ENCODE measurements around the gene PNLDC1.

Gene PNLDC1

DNA sequence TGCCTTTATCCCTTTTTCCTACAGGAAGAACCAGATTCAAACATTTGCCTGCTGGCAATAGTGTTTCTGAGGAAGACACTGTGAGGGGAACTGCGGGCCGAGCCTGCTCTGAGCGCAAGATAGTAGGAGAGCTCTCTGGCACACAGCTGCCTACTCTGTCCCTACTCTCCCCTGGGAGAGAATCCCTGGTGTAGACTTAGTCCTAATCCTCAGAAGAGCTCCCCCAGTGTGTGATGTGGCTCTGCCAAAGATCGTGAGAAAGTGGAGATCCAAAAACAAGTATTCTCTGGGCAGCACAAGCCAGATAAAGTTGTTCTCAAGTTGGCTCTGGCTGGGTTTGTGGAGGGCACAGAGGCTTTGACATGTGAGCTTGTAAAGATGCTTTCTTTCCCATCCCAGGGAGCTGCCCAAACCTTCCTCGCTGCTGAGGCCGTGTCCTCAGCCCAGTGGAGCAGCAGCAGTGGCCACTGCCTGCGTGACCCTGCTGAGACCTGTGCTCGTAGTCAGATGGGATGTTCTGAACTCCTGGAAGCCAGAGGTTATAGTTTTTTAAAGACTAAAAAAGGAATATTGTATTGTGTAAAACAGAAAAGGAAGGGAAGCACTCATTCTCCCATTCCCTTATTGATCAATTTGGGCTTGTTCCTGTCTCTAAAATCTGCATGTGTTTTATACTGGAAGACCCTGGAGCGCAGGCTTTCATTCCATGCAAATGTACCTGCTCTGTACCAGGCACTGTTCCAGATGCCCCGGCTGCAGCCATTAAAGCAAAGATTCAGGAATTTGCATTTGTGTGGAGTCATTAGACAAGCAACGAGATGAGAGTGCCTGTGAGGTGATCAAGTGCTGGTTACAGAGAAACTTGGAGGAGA is 30.7 kb downstream of the PNLDC1 start:
- Histone ChIP-seq H3K36me3 (replicated peaks; ENCODE audit: insufficient read depth, low read length) (no peaks in the 10 kb centered on the region), H3K4me2 (ENCODE audit: low read depth, low read length) (no peak overlapping the region), H3F3A (ENCODE audit: insufficient read depth, low read length) (no peaks in the 10 kb centered on the region), H3K9me2 (replicated peaks; ENCODE audit: insufficient read depth, low read length) (no peaks in the 10 kb centered on the region), H3K4me3 (ENCODE audit: low read length) (no peak overlapping the region), H2AFZ (ENCODE audit: low read length) (no peak overlapping the region), H3K9me3 (replicated peaks; ENCODE audit: insufficient read depth, low read length) (no peaks in the 10 kb centered on the region), H3K79me2 (ENCODE audit: low read length) (no peaks in the 10 kb centered on the region), H4K20me1 (ENCODE audit: insufficient read depth, low read length) (no peaks in the 10 kb centered on the region), H3K27ac (ENCODE audit: low read length) (no peak overlapping the region), H3K27me3 (replicated peaks; ENCODE audit: insufficient read depth, low read length) (no peaks in the 10 kb centered on the region), H3K9ac (ENCODE audit: low read length) (no peak overlapping the region), H3K4me1 (ENCODE audit: low read length) (peaks cover 4% of the 10 kb centered on the region; the same call in 1 of the 2 replicates)
- DNase-seq: no peak
- TF ChIP-seq, protein P1, sequence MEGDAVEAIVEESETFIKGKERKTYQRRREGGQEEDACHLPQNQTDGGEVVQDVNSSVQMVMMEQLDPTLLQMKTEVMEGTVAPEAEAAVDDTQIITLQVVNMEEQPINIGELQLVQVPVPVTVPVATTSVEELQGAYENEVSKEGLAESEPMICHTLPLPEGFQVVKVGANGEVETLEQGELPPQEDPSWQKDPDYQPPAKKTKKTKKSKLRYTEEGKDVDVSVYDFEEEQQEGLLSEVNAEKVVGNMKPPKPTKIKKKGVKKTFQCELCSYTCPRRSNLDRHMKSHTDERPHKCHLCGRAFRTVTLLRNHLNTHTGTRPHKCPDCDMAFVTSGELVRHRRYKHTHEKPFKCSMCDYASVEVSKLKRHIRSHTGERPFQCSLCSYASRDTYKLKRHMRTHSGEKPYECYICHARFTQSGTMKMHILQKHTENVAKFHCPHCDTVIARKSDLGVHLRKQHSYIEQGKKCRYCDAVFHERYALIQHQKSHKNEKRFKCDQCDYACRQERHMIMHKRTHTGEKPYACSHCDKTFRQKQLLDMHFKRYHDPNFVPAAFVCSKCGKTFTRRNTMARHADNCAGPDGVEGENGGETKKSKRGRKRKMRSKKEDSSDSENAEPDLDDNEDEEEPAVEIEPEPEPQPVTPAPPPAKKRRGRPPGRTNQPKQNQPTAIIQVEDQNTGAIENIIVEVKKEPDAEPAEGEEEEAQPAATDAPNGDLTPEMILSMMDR (IDR thresholded peaks at IDR 0.05; ENCODE audit: low read length): no peak
- TF ChIP-seq EZH2phosphoT487 (IDR thresholded peaks at IDR 0.05; ENCODE audit: low read length) (no peak), EZH2 (optimal IDR thresholded peaks at IDR 0.05; ENCODE audit: low read depth, low read length) (no peak)

DNA sequence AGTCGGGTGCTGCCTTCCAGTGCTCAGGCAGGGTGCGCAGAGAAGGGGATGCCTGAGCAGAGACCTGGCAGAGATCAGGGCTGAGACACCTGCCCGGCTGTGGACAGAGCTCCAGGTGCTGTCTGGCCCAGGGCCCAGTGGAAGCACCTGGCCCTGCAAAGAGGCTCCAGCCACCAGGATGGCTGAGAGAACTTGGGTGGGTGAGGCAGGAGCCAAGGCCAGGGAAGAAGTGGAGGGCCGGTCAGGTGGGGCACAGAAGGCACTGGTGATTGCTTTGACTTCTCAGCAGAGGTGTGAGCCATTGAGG is 31.2 kb downstream of the PNLDC1 start:
- H3K9me3 ChIP-seq (replicated peaks; ENCODE audit: insufficient read depth, low read length): no peaks in the 10 kb centered on the region
- H2AFZ ChIP-seq (ENCODE audit: low read length): no peak overlapping the region
- no peak overlapping the region for H3K4me2 ChIP-seq (ENCODE audit: low read depth, low read length)
- H4K20me1 ChIP-seq (ENCODE audit: insufficient read depth, low read length): no peaks in the 10 kb centered on the region
- no peaks in the 10 kb centered on the region for H3K36me3 ChIP-seq (replicated peaks; ENCODE audit: insufficient read depth, low read length)
- no peak overlapping the region for H3K27ac ChIP-seq (ENCODE audit: low read length)
- peaks cover 4% of the 10 kb centered on the region; the same call in 1 of the 2 replicates for H3K4me1 ChIP-seq (ENCODE audit: low read length)
- H3K79me2 ChIP-seq (ENCODE audit: low read length): no peaks in the 10 kb centered on the region
- no peak for DNase-seq
- no peaks in the 10 kb centered on the region for H3K9me2 ChIP-seq (replicated peaks; ENCODE audit: insufficient read depth, low read length)
- no peaks in the 10 kb centered on the region for H3K27me3 ChIP-seq (replicated peaks; ENCODE audit: insufficient read depth, low read length)
- TF ChIP-seq, protein P1 (IDR thresholded peaks at IDR 0.05; ENCODE audit: low read length): no peak
- no peak for TF ChIP-seq EZH2 (optimal IDR thresholded peaks at IDR 0.05; ENCODE audit: low read depth, low read length)
- no peak for TF ChIP-seq EZH2phosphoT487 (IDR thresholded peaks at IDR 0.05; ENCODE audit: low read length)
- no peak overlapping the region for H3K9ac ChIP-seq (ENCODE audit: low read length)
- no peak overlapping the region for H3K4me3 ChIP-seq (ENCODE audit: low read length)
- H3F3A ChIP-seq (ENCODE audit: insufficient read depth, low read length): no peaks in the 10 kb centered on the region

DNA sequence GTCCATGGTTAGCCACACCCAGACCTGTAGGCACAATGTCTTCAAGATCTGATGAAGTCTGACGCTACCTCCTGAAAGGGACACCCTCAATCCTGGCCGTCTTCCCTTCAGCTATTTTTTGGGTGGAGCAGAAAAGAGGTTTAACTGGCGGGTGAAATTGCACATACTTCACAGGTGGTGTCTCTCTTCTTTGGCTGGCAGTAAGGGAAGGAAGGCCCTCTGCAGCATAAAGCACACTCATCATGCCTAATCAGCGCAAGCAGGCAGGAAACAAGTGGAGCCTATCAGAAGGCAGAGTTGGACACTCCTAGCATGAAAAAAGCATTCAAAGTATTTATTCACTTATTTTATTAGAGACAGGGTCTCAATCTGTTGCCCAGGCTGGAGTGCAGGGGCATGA is 32.9 kb downstream of the PNLDC1 start:
- Histone ChIP-seq H3K27ac (ENCODE audit: low read length) (no peak overlapping the region), H3K79me2 (ENCODE audit: low read length) (no peaks in the 10 kb centered on the region), H3K4me1 (ENCODE audit: low read length) (peaks cover 4% of the 10 kb centered on the region; the same call in 1 of the 2 replicates), H3F3A (ENCODE audit: insufficient read depth, low read length) (no peaks in the 10 kb centered on the region), H3K9ac (ENCODE audit: low read length) (no peak overlapping the region), H3K9me2 (replicated peaks; ENCODE audit: insufficient read depth, low read length) (no peaks in the 10 kb centered on the region), H3K4me2 (ENCODE audit: low read depth, low read length) (no peak overlapping the region), H2AFZ (ENCODE audit: low read length) (no peak overlapping the region), H3K36me3 (replicated peaks; ENCODE audit: insufficient read depth, low read length) (no peaks in the 10 kb centered on the region), H3K9me3 (replicated peaks; ENCODE audit: insufficient read depth, low read length) (no peaks in the 10 kb centered on the region), H4K20me1 (ENCODE audit: insufficient read depth, low read length) (no peaks in the 10 kb centered on the region), H3K4me3 (ENCODE audit: low read length) (no peak overlapping the region), H3K27me3 (replicated peaks; ENCODE audit: insufficient read depth, low read length) (no peaks in the 10 kb centered on the region)
- no peak for TF ChIP-seq EZH2phosphoT487 (IDR thresholded peaks at IDR 0.05; ENCODE audit: low read length)
- TF ChIP-seq EZH2 (optimal IDR thresholded peaks at IDR 0.05; ENCODE audit: low read depth, low read length): no peak
- TF ChIP-seq, protein P1 (IDR thresholded peaks at IDR 0.05; ENCODE audit: low read length): no peak
- no peak for DNase-seq

Data from MM.1S (cell line).